Pancreas (tissue), 10 donors: ENCODE results near the gene SLC35E1. TPM values are rescaled to one million over a fixed set of nuclear protein-coding genes. Genes with fewer than 3 reads are reported as not detected.

Source experiments
- ATAC-seq, 4 donors: fragments of 200-7000 bp; cut with Tn5 transposase; one replicate each; pipeline versions ENCODE4 v1.8.0 to v1.9.1; 2020; ENCODE audit warnings: mild to moderate bottlenecking in 4 of 4, moderate library complexity in 4 of 4
- DNase-seq, 6 donors: peaks; one replicate each; pipeline ENCODE4 v3.0.0-alpha.2; 2020
- FAIRE-seq: peaks from 2 replicates; lab custom pipeline; 2012; peaks lifted over from hg19 to GRCh38; lab: Jason Lieb, UNC
- H3K27ac ChIP-seq, 4 donors: fragments of 200-600 bp; sonication (generic); 1 replicate in 3 of 4; 2 replicates in 1 of 4; pipeline versions ENCODE4 v1.5.0 to v1.8.0; 2020
- H3K27me3 ChIP-seq, 4 donors: fragments of 200-600 bp; one replicate each; pipeline ENCODE4 v1.8.0; 2021
- H3K36me3 ChIP-seq, 3 donors: fragments of 200-600 bp; sonication (generic) in 1 of 3; one replicate each; pipeline versions ENCODE4 v1.5.0 to v1.8.0; 2020 to 2021
- H3K4me1 ChIP-seq, 3 donors: fragments of 200-600 bp; one replicate each; pipeline ENCODE4 v1.8.0; 2021
- H3K4me3 ChIP-seq, 4 donors: fragments of 200-600 bp; sonication (generic) in 2 of 4; one replicate each; pipeline versions ENCODE4 v1.5.0 to v1.8.0; 2020 to 2021
- H3K9me3 ChIP-seq, 4 donors: fragments of 200-600 bp; one replicate each; pipeline ENCODE4 v1.8.0; 2021
- WGBS, 2 donors: extraction: QIAGEN DNeasy Blood & Tissue Kit; methylation state at CpG; one replicate each; pipeline ENCODE4 v1.1.7; 2013; 5-methylcytosine and 5-hydroxymethylcytosine counted together
- intact Hi-C, 3 donors: fragments of 100-400 bp; cut with DNase I; formaldehyde crosslinking; loops; one replicate each; pipeline versions ENCODE4 v1.11.1 to v1.14.2; 2022
- polyA plus RNA-seq, 2 donors: library from polyadenylated mRNA; stranded (reverse); fragments of 200-250 nt; gene quantifications; one replicate each; pipeline ENCODE4 v1.2.3, GENCODE V29; 2013
- total RNA-seq, 6 donors: library from RNA; stranded (reverse); fragmentation: NEBNext Ultra II Directional in 4 of 6; extraction: Animal tissue kit (Norgen Biotek cat#: 25700) in 4 of 6; gene quantifications; one replicate each; pipeline versions ENCODE4 v1.2.1 to v1.2.4, GENCODE V29; 2021 to 2023
- TF ChIP-seq, protein P1 (sequence below), 4 donors: fragments of 200-600 bp; sonication (generic) in 3 of 4; IDR thresholded peaks; one replicate each; pipeline versions ENCODE4 v1.5.0 to v1.8.0; 2021; ENCODE audit warnings: antibody characterized with exemption in 4 of 4
- donor health status: healthy with polysubstance abuse.
- donor health status: DM: no; HTN: no; CAD: no; lungs with moderate emphysema.
- donor health status: DM: no; HTN: no; CAD: no.
- donor health status: control.
- donor health status: control.
- donor health status: Bipolar disorder and iron deficiency.
- donor health status: DM: yes; HTN: yes; CAD: no.
- donor health status: DM: no; HTN: no; CAD: no.
- donor health status: DM: no; HTN: no; CAD: no.
- donor health status: DM: yes; HTN: yes; CAD: no.

The SLC35E1 gene
- total and polyA plus RNA-seq, 8 donors: 22.9 to 42.1 (median 34.0) TPM

DNA sequence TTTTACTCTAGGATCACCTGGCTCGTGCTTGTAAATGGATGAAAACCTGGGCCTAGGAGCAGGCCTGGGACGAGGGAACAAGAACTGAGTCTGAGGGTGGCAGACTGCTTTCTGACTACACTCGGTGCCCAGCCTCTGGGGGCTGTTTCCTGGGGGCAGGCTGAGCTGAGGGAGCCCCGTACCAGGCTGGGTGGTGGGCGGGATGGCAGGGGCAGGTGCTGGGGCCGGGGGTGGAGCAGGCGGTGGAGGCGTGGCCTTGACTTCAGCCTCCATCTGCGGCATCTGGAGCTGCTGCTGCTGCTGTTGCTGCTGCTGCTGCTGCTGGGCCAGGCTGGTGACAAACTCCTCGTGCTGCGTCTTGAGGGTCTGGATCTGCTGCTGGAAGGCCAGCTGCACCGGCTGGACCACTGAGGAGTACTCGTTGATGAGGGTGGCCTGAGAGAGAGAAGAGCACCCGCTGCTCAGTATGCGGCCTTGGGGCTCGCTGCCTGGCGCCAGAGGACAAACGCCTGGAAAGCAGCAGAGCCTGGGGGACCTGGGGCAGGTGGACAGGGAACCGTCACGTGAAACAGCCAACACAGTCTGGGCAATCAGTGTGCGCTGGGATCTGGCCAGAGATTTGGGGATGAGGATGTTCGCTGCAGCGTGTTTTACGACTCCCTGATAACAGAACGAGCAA is 42.6 kb downstream of the SLC35E1 start:
- DNase-seq (peak in 1 of 6 donors; percentile 55), ATAC-seq (no peak), FAIRE-seq (no peak)
- Histone ChIP-seq H3K27me3 (no peaks in the 10 kb centered on the region), H3K36me3 (peaks cover 15 to 94% (median 88%) of the 10 kb centered on the region in 3 donors), H3K9me3 (no peaks in the 10 kb centered on the region), H3K4me3 (no peak overlapping the region), H3K27ac (no peak overlapping the region), H3K4me1 (no peaks in the 10 kb centered on the region)
- TF ChIP-seq, protein P1, sequence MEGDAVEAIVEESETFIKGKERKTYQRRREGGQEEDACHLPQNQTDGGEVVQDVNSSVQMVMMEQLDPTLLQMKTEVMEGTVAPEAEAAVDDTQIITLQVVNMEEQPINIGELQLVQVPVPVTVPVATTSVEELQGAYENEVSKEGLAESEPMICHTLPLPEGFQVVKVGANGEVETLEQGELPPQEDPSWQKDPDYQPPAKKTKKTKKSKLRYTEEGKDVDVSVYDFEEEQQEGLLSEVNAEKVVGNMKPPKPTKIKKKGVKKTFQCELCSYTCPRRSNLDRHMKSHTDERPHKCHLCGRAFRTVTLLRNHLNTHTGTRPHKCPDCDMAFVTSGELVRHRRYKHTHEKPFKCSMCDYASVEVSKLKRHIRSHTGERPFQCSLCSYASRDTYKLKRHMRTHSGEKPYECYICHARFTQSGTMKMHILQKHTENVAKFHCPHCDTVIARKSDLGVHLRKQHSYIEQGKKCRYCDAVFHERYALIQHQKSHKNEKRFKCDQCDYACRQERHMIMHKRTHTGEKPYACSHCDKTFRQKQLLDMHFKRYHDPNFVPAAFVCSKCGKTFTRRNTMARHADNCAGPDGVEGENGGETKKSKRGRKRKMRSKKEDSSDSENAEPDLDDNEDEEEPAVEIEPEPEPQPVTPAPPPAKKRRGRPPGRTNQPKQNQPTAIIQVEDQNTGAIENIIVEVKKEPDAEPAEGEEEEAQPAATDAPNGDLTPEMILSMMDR (IDR thresholded peaks at IDR 0.05): no peak
- intact Hi-C loops: no loop called here
- WGBS, 2 donors: 87 to 91% methylated on average over 25 of the region's 25 CpGs

DNA sequence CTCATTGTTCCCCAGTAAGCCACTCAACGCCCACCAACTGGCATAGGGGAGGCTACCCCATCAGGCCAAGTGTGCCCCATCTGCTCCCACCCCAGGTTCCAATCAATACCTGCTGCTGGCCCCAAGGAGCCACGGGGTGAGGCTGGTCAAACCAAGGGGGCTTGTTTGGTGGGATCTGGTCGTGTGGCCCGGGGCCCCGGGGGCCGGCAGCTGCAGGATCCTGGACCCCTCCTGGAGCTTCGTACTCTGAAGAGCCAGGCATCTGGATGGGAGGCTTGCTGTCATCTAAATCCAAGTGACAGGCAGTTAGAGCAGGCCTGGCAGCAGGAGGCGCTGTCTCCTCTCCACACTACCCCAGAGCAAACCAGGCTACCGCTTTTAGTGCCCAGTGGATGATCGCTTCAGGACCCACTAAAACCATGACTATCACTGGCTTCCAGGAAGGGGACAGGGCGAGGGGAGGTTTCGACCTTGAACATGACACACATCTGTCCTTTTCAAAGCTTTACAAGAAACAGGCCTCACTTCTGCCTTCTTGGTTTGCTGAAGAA is 44.2 kb downstream of the SLC35E1 start:
- Histone ChIP-seq H3K4me3 (no peak overlapping the region), H3K4me1 (no peaks in the 10 kb centered on the region), H3K27me3 (no peaks in the 10 kb centered on the region), H3K27ac (no peak overlapping the region), H3K36me3 (peaks cover 19 to 89% (median 89%) of the 10 kb centered on the region in 3 donors), H3K9me3 (no peaks in the 10 kb centered on the region)
- no peak for DNase-seq
- 85 to 89% methylated on average over 12 of the region's 12 CpGs for WGBS, 2 donors
- ATAC-seq: peak in 3 of 4 donors; percentile 35 to 54 (median 53)
- intact Hi-C loops: no loop called here
- FAIRE-seq: no peak
- TF ChIP-seq, protein P1 (IDR thresholded peaks at IDR 0.05): peak in 1 of 4 donors; percentile 8

DNA sequence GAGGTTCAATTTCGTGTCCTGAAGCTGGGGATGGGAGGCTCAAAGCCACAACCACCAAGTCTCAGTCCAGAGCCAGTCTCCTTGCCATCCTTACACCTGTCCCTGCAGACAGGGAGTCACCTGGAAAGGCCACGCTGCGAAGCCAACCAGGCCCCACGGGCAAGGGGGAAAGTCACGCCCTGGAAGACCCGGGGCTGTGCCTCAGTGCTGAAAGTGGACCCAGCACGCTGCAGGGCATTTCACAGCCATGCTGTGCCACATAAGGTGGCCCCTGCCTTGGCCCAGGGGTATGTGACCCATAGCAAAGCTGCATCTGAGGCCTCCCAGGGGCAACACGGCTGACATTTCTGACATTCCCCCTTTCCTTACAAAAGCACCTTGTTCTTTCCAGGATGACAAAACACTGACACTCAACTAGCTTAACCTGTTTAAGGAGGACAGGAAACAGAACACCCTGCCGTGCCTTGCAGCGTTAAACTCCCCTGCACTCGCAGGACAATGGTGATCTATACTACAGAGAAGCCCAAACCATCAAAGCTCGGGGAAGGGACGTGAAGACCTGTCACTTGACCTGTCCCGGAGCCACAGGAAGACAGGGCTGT is 44.8 kb downstream of the SLC35E1 start:
- WGBS, 2 donors: 75 to 77% methylated on average over 14 of the region's 14 CpGs
- no peaks in the 10 kb centered on the region for H3K9me3 ChIP-seq
- H3K4me3 ChIP-seq: no peak overlapping the region
- TF ChIP-seq, protein P1 (IDR thresholded peaks at IDR 0.05): no peak
- ATAC-seq (no peak), DNase-seq (no peak), FAIRE-seq (no peak)
- H3K36me3 ChIP-seq: peaks cover 19 to 89% (median 89%) of the 10 kb centered on the region in 3 donors
- intact Hi-C loops: no loop called here
- H3K4me1 ChIP-seq: no peaks in the 10 kb centered on the region
- no peaks in the 10 kb centered on the region for H3K27me3 ChIP-seq
- H3K27ac ChIP-seq: no peak overlapping the region

DNA sequence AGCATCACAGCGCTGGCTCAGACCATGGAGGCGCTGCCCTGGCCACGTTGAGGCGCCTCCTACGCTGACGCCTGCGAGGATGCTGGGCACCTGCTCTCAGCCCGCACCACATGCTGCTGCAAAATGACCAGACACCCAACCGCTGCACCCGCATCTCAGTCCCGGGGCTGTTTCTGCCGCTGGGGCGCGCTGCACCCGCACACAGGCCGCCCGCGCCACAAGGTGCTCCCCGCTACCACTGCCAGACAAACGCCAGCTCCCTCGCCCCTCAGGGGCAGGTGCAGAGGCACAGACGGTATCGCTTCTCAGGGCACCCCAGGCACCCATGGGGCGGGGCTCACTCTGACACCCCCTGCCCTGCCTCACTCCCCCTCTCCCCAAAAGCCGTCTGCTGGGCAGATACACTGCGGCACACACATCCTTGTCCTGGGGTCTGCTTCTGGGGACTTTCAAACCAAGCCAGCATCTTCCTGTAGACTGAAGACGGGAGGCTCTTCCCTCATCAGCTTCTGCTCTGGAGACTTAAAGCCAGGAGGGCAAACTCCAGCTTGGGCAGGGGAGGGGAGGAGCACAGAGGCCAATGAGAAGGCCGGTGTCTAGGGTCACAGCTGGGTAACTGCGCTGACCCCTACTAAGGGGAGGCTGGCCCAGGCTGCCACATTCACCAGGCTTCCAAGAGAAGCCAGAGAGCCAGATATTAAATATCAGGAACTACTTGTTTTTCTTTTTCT is 46.3 kb downstream of the SLC35E1 start:
- no peaks in the 10 kb centered on the region for H3K27me3 ChIP-seq
- no peaks in the 10 kb centered on the region for H3K4me1 ChIP-seq
- H3K9me3 ChIP-seq: no peaks in the 10 kb centered on the region
- WGBS, 2 donors: 97 to 98% methylated on average over 29 of the region's 29 CpGs
- TF ChIP-seq, protein P1 (IDR thresholded peaks at IDR 0.05): no peak
- DNase-seq (peak in 1 of 6 donors; percentile 69), FAIRE-seq (no peak), ATAC-seq (no peak)
- intact Hi-C loops: no loop called here
- no peak overlapping the region for H3K27ac ChIP-seq
- H3K36me3 ChIP-seq: peaks cover 18 to 87% (median 81%) of the 10 kb centered on the region in 3 donors
- no peak overlapping the region for H3K4me3 ChIP-seq
